Retinal pigment epithelial cell (primary cell): ENCODE measurements around the gene PITRM1.

Source experiments
- DNase-seq: peaks from one replicate; pipeline ENCODE4 v3.0.0-alpha.2; 2010; ENCODE audit warnings: low read depth
- H3K4me3 ChIP-seq: 2 replicates; pipeline ENCODE4 v1.5.1; 2011; ENCODE audit warnings: mild to moderate bottlenecking, low read length, control low read depth, moderate library complexity
- CTCF ChIP-seq: conservative IDR thresholded peaks from 2 replicates; pipeline ENCODE4 v1.5.1; 2011; ENCODE audit warnings: low read depth, low read length, control low read depth, inconsistent platforms

Gene PITRM1

GRCh38 chr10:3128379-3129130 is 44.0 kb downstream of the PITRM1 start:
- no peak for TF ChIP-seq CTCF
- no peak for DNase-seq
- H3K4me3 ChIP-seq: no peak overlapping the region

- DNase-seq: no peak
- no peak overlapping the region for H3K4me3 ChIP-seq
- TF ChIP-seq CTCF: no peak
Measured at GRCh38 chr10:3127921-3128320, 44.7 kb downstream of the PITRM1 start.

GRCh38 chr10:3126741-3127346 is 45.7 kb downstream of the PITRM1 start:
- H3K4me3 ChIP-seq: no peak overlapping the region
- DNase-seq: peak; percentile 63
- no peak for TF ChIP-seq CTCF

- no peak for DNase-seq
- no peak for TF ChIP-seq CTCF
- H3K4me3 ChIP-seq: no peak overlapping the region
Measured at GRCh38 chr10:3126249-3126648, 46.3 kb downstream of the PITRM1 start.

- no peak overlapping the region for H3K4me3 ChIP-seq
- TF ChIP-seq CTCF: no peak
- no peak for DNase-seq
Measured at GRCh38 chr10:3125527-3126170, 46.9 kb downstream of the PITRM1 start.

GRCh38 chr10:3124412-3125175 is 48.0 kb downstream of the PITRM1 start:
- TF ChIP-seq CTCF: no peak
- H3K4me3 ChIP-seq: no peak overlapping the region
- no peak for DNase-seq
